HG02973 (cell line): Measurements from ENCODE around the gene SMTNL2.

Experiments
- ATAC-seq: cut with Tn5 transposase; IDR thresholded peaks from one replicate; pipeline ENCODE4 v1.9.1; 2021; ENCODE audit warnings: moderate library complexity; ENCODE audit not compliant: unreplicated experiment

The SMTNL2 gene

GRCh38 chr17:4584101-4584916, at the start of gene SMTNL2:
TSS of gene SMTNL2 (plus strand) at chr17:4584529. CDS start at chr17:4584606, 77 bp downstream.
- ATAC-seq = no peak

DNA sequence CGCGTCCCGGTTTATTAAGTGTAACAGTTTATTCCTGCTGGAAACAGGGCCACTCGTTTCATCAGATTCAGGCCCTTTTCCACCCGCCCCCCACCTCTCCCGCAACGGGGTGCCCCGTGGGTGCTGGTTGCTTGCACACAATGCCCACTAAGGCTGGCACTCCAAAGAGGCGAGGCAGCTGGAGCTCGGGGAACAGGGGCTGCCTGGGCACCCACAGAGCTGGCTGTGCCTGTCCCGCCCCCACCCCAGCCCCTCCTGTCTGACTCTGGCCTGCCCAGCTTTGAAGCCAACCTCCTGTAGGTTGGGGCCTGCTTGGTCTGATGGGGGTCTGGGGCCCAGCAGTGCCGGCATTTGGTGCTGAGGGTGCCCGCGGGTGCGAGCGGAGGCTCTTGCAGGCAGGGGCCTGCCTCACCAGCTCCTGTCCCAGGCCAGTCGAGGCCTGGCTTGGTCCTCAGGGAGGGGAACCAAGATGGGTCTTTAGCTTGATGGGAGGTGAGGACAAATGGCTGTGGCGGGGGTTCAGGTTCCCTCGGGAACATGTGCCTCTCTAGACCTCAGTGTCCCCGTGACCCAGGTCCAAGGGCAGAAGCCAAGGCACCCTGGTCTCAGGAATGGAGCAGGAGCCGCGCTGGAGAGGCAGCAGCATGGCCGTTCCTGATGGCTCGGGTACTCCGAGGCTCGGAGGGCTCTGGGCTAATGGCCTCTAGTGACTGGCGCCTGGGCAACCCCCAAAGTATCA, 49.2 kb upstream of the SMTNL2 start:
- ATAC-seq = no peak

DNA sequence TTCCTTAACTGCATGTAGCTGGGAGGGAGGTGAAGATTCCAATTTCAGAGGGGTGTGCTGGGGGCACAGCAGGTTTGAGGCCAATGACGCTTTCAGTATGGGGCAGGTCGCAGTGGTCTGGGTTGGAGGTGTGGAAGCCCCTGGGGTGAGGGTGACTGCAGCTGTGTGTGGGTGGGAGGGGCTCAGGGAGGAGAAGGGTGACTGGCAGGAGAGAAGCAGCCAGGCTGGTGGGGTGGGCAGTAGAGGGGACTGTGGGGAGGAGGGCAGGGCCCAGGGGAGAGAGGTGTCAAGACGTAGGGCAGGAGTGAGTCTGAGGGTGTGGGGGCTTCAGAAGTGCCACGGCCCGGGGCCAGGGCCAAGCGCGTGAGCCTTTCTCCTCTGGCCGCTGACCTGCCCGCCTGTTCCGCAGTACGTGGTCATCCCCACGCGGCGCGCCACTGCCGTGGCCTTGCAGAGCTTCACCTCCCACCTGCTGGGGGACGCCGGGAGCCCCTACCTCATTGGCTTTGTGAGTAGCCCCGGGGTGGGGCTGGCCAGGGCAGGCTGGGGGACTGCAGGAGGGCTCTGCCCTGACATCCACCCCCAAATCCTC, 48.6 kb upstream of the SMTNL2 start:
- no peak for ATAC-seq

DNA sequence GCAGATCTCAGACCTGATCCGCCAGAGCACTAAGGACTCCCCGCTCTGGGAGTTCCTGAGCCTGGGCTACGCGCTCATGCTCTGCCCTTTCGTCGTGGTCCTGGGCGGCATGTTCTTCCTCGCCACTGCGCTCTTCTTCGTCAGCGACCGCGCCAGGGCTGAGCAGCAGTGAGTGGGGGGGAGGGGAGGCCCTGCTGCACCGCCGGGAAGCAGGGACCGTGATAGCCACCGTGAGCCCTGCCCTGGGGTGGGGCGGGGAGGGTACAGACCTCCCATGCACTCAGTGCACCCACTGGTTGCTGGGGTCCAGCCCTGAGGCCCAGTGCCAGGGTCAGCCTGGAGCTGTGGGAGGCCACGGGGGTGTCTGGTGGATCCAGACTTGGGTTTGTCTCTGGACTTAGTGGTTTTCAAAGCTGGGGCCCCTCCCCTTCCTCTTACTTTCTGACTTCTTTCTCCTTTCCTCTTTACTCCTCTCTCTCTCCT, 48.0 kb upstream of the SMTNL2 start:
- no peak for ATAC-seq

DNA sequence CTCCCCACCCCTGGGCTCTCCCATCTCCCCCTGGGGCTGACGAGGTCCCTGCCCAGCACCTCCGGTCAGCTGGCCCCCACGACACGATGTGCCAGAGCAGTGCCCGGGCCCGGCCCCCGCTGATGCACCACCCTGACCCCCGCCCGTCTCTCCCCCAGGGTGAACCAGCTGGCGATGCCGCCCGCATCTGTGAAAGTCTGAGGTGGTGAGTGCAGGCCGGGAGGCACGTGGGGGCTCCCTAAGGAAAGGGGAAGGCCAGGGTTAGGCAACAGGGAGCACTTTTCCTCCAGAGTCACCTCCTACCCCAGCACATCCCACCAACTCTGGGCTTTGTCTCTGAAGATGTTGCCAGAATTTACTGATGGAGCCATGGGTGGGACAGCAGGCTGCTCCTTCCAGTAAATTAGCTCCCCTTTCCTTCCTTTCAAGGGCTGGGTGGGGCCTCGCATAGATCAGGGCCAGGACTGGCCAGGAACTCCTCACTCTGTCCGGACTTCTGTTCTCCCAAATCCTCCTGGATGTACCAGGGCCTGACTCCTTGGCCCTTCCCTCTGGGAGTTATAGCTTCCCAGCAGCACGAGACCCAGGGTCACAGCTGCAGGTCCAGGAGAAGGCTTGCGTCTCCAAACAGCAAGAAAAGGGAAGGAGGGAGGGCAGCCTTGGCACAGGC, 47.5 kb upstream of the SMTNL2 start:
- ATAC-seq = no peak

- ATAC-seq = no peak
Measured at GRCh38 chr17:4537451-4538235, 46.7 kb upstream of the SMTNL2 start.

DNA sequence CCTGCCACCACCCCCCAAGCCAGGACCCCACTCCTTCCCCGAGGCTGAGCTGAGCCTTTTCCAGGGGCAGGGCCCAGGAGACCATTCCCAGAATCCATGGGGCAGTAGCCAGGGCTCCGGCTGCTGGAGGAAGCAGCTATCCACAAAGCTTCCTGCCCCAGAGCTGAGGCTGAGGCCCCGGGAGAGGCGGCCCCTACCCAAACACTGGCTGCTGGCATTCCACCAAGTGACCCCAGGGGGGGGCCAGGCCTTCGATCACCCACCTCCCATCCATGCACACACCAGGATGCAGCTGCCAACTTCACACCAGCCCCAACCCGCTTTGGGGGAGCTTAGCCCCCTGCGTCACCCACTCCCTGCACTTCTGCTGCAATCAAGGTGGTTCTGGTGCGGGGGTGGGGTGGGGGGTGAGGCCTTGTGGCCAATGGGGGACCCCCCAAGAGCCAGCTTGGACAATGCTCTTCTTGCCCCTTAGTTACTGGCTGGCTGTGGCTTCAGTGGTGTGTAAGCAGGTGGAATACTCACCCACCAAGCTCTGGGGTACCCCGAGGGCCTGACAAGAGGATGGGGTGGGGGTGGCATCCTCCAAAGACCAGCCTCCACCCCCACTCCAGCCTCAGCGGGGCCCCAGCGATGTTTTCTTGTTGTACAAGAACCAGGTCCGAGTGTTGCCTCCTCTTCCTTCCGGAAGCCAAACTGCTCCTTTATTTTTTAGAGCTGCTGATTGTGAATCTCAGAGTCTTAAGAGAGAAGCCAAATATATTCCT, 45.9 kb upstream of the SMTNL2 start:
- no peak for ATAC-seq

- no peak for ATAC-seq
Measured at GRCh38 chr17:4539025-4539424, 45.3 kb upstream of the SMTNL2 start.

DNA sequence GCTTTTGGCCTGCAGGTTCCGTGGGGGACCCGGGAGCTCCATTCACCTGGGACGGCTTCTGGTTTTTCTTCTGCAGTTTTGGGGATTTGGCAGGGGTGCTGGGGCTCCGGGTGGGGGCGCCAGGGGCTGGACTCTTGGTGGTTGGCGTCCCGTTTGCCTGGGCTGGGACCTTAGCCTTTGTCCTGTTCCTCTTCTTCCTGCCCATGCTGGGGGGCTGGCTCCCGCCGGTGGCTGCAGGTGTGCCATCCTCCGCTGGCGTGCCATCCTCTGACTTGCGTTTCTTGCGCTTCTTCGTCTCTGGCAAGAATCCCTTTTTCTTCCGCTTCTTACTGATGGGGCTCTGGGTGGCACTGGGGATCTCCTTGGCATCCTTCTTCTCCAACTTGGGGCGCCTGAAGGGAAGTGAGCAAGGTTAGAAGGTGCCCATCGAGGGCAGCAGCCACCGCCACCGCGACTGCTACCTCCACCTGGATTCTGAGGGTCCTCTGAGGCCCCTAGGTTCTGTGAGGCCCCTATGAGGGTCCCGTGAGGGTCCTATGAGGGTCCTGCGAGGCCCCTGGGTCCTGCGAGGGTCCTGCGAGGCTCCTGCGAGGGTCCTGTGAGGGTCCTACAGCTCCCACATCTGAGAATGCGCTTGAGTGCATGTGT, 44.6 kb upstream of the SMTNL2 start:
- no peak for ATAC-seq

DNA sequence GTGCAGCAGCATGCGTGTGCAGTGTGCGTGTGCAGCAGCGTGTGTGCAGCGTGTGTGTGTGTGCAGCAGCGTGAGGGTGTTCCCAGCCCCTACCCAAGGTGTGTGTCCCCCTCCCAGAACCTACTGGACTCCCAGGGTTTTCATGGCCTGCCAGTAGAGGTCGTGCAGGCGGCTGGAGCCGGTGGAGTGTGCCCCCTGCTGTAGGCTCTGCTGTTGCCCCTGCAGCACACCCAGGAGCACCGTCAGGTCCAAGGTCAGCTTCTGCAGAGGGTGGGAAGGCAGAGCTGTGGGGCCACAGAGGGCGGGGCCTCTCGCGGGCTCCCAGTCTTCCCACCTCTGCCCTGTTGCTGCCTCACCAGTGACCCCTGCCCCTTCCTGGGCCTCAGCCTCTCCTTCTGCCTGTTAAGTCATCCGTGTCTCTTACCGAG, 44.1 kb upstream of the SMTNL2 start:
- ATAC-seq = no peak

DNA sequence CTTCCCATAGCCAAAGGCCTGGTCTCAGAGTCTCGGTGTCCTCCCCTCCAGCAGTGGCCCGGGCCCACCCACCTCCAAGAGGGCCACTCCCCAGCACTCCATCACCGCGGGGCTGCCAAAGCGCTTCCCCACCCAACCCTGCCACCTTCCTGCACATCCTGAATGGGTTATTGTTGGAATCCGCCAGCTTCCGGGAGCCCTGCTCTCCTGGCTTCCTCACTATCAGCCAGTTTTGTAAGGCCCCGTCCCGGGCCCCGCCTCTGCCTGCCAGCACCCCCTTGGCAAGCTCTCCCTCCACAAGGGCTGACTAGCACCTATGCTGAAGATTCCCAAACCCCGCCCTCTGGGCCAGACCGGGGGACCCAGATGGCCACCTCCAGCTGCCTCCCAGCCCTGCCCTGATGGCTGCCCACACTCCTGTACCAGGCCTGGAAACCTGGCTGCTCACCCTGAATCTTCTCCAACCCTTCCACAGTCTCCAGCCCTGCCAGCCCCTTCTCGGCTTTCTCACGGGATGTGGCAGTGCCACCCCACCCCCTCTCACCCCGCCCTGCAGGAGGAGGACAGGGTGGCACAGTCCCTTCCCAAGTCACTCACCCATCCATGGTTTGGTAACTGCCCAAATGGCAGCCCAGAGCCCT, 43.5 kb upstream of the SMTNL2 start:
- ATAC-seq = no peak

GRCh38 chr17:4541328-4542002, 42.9 kb upstream of the SMTNL2 start:
- ATAC-seq = no peak

- no peak for ATAC-seq
Measured at GRCh38 chr17:4542003-4542725, 42.2 kb upstream of the SMTNL2 start.

- ATAC-seq = no peak
Measured at GRCh38 chr17:4542726-4543191, 41.6 kb upstream of the SMTNL2 start.

- no peak for ATAC-seq
Measured at GRCh38 chr17:4543557-4544026, 40.7 kb upstream of the SMTNL2 start.

DNA sequence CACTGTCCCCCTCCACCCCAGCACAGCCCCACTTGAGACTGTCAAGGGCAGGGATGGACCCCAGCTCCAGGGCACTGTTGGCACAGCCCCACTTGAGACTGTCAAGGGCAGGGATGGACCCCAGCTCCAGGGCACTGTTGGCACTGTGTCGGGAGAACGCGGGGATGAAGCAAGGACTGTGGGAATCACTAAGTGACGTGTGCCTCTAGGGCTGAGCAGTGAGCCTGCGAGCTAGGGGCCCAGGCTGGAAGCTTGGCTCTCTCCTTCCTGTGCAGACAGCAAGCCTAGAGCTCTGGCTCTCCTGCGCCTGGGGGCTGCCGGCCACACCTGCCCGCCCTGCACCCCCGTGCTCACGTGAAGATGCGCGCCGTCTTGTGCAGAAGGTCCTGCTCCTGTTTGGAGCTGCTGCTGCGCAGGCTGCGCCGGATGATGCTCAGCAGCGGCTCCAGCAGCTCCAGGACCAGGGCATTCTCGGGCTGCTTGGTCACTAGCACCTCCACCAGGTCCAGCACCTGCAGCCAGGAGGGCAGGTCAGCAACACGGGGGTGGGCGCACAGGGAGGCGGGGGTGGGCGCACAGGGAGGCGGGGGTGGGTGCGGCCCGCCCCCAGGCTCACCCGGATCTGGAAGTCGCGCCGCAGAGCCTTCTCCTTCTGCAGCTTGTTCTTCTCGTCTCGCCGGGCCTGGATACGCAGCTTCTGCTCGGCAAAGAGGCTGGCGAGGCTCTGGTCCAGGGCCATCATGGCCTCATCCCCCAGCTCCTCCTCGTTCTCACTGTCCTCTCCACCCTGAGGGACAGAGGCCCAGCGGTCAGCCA, 40.0 kb upstream of the SMTNL2 start:
- no peak for ATAC-seq

DNA sequence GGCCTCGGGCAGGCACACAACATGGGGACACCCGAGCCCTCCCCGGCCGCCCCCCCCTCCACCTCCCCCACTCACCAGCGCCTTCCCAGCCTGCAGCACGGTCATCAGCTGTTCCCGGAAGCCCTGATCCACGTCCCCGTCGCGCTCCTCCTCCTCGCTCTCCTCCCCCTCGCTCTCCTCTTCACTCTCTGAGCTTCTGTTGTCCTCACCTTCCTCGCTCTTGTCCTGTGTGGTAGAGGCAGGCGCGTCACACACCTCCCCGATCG, 39.4 kb upstream of the SMTNL2 start:
- ATAC-seq = no peak
